Measurements from ENCODE around the gene SHTN1.

The SHTN1 gene

GRCh38 chr10:116984202-116984990, 20.6 kb downstream of the SHTN1 start:
- DNase-seq (ENCODE audit: low spot score), result no peak

DNA sequence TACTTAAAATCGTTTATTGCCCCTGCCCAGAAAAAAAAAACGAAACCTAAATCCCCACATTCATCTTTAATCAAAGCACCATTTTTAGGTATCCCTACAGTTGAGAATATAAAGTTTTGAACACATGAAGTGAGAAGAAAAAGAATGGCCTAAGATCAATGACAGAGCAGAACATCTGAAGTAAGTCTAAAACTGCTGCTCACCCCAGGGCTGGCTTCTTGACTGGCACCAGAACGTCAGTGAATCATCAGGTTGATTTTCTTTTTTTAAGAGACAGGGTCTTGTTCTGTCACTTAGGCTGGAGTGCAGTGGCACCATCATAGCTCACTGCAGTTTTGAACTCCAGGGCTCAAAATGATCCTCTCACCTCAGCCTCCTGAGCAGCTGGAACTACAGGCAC, 24.9 kb downstream of the SHTN1 start:
- FAIRE-seq, result no peak
- DNase-seq (ENCODE audit: low spot score), result no peak

More at GRCh38 chr10:116984202-116984990, 20.6 kb downstream of the SHTN1 start:
- FAIRE-seq, result no peak

DNA sequence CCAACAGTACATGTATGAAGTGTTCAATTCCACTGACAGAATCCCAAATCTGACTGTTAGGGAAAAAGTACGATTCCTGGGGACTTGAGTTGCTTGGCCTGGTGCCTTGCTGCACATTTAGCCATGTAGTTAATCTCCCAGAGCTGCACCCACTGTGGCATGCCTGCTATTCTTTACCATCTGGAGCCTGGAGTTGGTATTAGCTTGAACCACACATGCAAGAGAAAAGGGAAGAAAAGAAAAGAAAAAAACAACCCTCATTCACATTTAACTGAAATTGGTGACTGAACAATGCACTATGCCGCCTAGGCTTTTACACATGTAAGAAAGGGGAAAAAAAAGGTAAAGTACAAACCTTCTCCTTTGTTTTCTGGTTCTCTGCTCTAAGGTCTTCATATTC, 26.1 kb downstream of the SHTN1 start:
- DNase-seq (ENCODE audit: low spot score), result no peak
- FAIRE-seq, result no peak

DNA sequence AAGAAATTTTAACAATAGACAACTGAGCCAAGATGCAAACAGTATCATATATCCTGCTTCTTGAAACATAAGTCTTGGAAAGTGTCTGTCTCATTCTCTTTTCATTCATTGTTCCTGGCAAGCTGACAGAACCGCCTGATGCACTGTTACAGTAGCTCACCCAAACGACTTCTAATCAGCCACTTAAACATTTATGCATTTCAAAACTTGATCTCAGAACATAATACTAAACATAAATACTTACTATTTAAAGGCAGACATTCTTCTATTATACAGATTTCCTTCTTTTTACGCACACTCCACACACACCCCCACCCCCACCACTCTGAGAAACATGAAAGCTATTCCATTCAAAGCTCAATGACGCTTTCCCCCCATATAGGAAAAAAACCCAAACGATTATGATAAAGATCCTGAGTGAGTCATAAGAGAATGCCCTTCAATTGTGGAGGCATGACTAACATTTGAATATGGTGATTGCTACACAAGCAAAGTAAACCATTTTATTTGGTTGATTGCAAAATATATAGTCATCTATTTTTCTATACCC, 30.5 kb downstream of the SHTN1 start:
- FAIRE-seq (no peak), DNase-seq (ENCODE audit: low spot score) (peak; percentile 41)

DNA sequence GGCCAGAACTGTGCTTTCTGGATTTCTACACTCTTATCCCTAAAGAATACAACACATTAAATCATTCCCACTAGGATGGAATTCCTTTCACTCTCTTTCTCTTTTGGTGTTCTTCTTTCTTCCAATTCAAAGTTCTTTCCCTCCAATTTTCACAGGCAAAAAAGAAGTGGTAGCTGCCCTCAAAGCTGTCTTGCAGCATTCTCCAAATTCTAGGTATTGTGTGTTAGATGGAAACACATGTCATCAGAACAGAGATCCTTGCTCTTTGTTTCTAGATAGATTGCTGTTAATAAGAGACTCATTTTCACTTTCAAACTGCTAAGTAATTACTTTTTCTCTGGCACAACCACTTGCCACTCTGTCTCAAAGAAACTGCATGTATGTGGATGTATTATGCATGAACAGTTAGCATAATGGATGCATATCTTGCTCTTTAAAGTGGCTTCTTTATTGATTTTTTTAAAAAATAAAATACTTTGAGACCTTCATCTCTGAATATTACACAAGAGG, 31.0 kb downstream of the SHTN1 start:
- no peak for FAIRE-seq
- DNase-seq (ENCODE audit: low spot score), result no peak

- FAIRE-seq (no peak), DNase-seq (ENCODE audit: low spot score) (no peak)
Measured at GRCh38 chr10:116973371-116973905, 31.5 kb downstream of the SHTN1 start.

DNA sequence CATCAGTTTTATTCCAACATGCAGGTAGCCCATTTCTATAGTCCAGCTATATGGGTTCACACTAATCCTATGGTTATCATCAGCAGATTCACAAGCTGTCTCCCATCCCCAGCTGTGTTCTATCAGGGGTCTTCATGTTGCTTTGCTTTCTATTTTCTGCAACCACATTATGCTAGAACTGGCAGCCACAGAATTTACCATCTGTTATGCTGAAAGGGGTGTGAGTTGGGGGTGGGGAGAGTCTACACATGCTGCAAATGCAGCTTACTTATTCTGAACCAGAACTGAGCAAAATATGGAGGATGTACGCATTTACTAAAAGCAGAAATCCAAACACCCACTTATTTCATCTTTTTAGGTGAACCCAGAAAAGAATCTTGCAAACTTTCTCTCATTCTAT, 32.9 kb downstream of the SHTN1 start:
- no peak for FAIRE-seq
- DNase-seq (ENCODE audit: low spot score), result no peak

DNA sequence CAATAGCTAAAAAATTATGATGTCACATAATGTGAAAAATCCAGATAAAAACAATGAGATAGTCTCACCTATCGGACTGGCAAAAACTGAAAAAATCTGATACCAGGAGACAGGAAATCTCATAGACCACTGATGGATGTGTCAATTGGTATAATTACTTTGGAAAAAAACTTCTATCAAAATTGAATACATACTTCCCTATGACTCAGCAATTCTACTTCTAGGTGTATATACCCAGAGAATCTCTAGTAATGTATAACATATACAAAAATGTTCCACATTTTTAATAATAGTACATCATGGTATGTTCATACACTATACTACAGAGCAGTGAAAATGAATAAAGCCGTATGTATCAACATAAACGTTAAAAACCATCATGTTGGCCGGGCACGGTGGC, 34.9 kb downstream of the SHTN1 start:
- FAIRE-seq (no peak), DNase-seq (ENCODE audit: low spot score) (no peak)

- no peak for DNase-seq (ENCODE audit: low spot score)
- no peak for FAIRE-seq
Measured at GRCh38 chr10:116968331-116968730, 36.7 kb downstream of the SHTN1 start.

DNA sequence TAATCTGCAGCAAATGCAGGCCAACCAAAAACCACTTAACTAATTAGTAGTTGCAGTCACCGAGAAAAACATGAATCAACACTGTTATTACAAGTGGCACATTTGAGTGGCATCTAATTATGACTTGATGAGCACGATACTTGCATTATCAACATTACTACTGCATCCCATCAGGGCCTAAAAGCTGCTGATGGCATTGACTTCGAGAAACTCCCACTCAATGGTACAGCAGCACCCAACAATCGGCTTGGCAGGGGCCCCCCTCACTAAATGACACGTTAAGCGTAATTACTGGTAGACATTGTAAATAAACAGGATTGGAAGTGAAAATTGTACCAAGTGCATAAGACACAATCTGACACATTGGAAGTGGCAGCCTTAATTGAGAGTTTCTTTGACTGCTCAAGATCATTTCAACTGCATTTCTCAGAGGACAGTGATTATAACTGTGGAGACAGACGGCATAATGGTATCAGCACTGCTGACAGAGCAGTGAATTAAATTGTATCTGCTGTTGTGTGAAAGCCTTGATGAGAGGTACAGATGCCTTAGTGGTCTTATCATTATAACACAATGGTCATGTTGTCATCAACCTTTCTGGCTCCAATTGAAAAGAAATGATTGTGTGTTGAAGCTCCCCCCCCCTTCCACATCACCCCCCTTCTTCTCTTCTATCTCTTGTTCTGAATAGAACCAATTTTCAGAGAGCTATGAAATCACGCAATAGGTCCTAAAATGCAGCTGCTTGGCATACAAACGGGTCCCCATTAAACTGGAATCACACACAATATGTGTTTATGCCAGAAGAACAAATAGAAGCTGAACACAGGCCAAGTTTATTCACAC, 43.4 kb downstream of the SHTN1 start:
- DNase-seq (ENCODE audit: low spot score) (no peak), FAIRE-seq (no peak)

DNA sequence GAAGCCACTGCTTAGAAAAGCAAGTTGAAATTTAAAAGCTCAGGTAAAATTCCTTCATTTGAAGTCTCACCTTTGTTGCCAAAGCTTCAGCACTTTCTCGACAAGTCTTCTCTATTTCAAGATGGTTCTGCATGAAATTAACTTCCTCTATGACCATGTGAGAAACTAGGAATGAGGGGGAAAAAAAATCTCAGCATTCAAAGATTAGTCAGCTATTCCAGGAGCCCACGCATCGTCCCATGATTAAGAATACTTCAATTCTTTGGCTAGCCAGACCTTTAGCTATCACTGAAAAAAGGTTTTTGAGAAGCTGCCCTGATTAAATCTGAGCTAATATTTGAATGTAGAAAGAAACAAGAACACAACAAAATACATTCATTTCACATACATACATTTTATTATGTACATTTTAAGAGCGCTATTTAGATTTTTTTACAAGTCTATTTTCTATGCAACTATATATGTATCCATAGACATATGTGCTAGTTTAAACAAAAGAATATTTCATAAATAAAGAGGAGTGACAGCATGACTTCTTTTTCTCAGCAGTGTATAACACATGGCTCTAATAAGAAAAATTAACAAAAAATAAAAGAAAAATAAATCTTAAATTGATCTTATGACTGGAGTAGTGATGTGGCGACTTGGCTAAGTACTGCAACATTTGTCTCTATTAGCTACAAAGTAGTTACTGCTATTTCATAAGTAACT, 44.8 kb downstream of the SHTN1 start:
- FAIRE-seq, result no peak
- DNase-seq (ENCODE audit: low spot score), result no peak

DNA sequence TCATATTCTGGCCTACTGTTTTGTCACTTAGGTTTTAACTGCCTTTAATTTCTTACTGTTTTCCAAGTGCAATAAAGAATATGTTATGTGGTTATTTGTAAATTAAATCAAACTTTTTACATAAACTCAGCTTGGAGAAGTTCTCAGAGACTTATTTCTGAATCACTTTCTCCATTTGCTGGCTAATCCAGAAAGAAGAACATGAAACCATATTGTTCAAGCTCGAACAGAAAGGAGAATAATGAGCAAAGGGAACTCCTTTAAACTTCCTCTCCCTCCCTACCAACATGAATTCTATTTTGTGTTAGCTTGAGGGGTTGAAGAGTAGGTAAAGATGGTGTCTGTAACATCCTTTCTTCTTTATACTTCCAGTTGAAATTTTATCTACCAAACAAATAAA, 52.3 kb downstream of the SHTN1 start:
- DNase-seq (ENCODE audit: low spot score), result no peak
- no peak for FAIRE-seq

- DNase-seq (ENCODE audit: low spot score), result no peak
- FAIRE-seq, result no peak
Measured at GRCh38 chr10:116948530-116948870, 56.5 kb downstream of the SHTN1 start.

DNA sequence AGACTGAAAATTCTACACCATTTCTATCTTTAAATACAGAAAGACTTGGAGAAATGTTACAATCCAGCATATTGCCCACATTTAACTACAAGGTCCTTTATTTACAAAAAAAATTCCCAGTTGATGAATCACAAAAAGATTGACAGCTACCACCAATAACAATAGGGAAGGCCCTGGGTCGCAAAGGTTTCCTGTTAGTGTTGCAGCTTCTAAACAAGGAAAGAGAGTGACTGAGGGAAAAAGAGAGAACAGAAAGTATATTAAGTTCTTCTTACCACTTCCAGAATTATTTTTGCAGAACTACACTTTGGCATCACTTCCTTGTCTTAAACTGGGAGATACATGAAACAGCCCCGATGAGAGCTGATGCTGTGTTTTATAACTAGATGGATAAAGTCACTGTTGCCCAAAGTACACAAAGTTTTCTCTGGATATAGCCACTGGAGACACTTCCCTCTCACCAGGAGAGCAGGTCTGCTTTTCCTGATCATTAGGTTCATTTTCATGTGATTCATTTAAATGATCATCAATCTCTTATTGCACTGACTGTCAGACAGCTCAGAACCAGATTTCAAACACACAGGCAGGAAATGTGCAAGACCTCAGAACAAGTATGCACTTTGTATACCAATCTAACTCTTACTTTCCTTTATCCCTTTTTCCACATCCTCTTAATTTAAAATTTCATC, 57.0 kb downstream of the SHTN1 start:
- no peak for FAIRE-seq

GRCh38 chr10:116944911-116945310, 60.1 kb downstream of the SHTN1 start:
- DNase-seq (ENCODE audit: low spot score) (no peak), FAIRE-seq (no peak)

More for the DNA sequence above, 57.0 kb downstream of the SHTN1 start:
- peak; percentile 51 for DNase-seq (ENCODE audit: low spot score)

DNA sequence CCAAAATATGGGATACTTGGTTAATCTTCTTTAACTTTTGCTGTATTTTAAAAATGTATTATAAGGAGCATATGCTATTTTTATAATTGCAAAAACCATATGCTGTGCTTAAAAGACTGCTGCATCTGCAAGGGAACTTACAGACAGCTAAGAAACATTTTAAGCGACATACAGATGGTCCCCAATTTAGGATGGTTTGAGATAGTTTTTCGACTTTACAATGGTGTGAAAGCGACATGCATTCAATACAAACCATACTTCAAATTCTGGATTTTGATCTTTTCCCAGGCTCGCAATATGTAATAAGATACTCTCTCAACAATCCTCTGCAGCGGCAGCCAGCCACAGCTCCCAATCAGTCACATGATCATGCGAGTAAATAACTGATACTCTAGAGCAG, 73.2 kb downstream of the SHTN1 start:
- DNase-seq (ENCODE audit: low spot score), result no peak
- FAIRE-seq, result no peak

DNA sequence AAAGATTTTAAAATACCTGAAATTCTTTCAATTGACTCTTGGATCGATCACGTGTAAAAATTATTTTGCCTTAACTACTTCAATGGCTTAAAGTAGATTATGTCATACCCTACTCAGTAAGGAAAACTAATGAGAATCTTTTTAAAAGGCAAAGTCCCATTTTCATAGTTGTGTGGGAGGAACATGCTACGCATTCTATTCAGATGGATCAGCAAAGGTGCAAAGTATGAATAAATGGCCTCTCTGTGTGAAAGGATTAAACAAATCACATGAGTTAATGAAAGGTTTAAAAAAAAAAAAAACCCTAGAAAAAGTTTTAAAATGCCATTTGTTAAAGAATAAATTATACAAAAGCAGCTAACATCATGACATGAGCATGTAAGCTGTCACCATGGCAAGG, 78.6 kb downstream of the SHTN1 start:
- no peak for FAIRE-seq

DNA sequence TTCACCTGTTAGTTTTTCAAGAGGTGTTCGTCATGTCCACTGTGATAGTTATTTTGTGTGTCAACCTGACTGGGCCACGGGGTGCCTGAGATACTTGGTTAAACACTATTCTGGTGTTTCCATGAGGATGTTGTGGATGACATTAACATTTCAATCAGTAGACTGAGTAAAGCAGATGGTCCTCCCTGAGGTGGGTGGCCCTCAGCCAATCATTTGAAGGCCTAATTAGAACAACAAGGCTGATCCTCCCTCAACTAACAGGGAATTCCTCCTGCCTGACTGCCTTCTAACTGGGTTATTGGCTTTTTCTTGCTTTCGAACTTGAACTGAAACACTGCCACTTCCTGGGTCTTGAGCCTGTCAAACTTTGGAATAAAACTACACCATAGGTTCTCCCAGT, 79.9 kb downstream of the SHTN1 start:
- no peak for FAIRE-seq
- DNase-seq (ENCODE audit: low spot score), result no peak

More for the DNA sequence above, 78.6 kb downstream of the SHTN1 start:
- DNase-seq (ENCODE audit: low spot score), result no peak

GRCh38 chr10:116919706-116920105, 85.3 kb downstream of the SHTN1 start:
- DNase-seq (ENCODE audit: low spot score), result no peak
- FAIRE-seq, result no peak

- FAIRE-seq, result no peak
- DNase-seq (ENCODE audit: low spot score), result no peak
Measured at GRCh38 chr10:116919164-116919563, 85.8 kb downstream of the SHTN1 start.

DNA sequence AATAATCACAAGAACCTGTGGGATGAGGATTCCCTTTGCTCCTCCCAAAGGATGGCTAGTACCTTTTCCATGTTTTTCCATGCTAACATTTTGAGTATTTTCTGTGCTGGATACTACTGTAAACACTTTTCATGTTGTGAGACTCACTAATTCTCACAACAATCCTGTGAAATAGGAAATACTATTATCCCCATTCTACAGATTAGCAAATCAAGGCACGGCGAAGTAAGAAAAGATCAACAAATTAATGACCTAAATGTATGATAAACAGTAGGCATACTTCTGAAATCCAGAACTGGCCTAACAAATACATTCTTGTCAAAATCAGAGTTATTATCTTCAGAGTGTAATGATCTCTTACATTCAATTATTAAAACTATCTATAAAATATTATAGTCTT, 86.4 kb downstream of the SHTN1 start:
- no peak for DNase-seq (ENCODE audit: low spot score)
- no peak for FAIRE-seq

All from urothelium cell line (cell line).